GM23338 (cell line): ENCODE measurements around the gene COL6A1. TPM values are rescaled to one million over a fixed set of nuclear protein-coding genes. Genes with fewer than 3 reads are reported as not detected.
"Not testable (repeated sequence)": the region's sequence is repeated elsewhere in the genome, so short reads cannot be mapped to it uniquely, and the experiment has no call there.

Source experiments
- ATAC-seq: fragments of 200-7000 bp; cut with Tn5 transposase; 3 replicates; pipeline ENCODE4 v1.9.1; 2020
- DNase-seq: peaks from one replicate; pipeline ENCODE4 v3.0.0-alpha.2; 2015; ENCODE audit warnings: low spot score
- H2AFZ ChIP-seq: fragments of 200-600 bp; sonication (generic); 2 replicates; pipeline ENCODE4 v1.8.0; 2016; ENCODE audit warnings: antibody characterized with exemption, mild to moderate bottlenecking, moderate library complexity
- H3F3A ChIP-seq: fragments of 200-600 bp; sonication (generic); replicated peaks from 2 replicates; pipeline ENCODE4 v1.8.0; 2017; ENCODE audit warnings: antibody characterized with exemption, mixed run types, low read depth
- H3K27ac ChIP-seq: fragments of 200-600 bp; sonication (generic); 2 replicates; pipeline ENCODE4 v1.6.1; 2016; ENCODE audit warnings: low read depth
- H3K27me3 ChIP-seq: fragments of 200-600 bp; sonication (generic); 2 replicates; pipeline ENCODE4 v1.8.0; 2016; ENCODE audit warnings: mild to moderate bottlenecking, mixed run types, moderate library complexity; ENCODE audit not compliant: insufficient read depth
- H3K36me3 ChIP-seq: fragments of 200-600 bp; sonication (generic); 2 replicates; pipeline ENCODE4 v1.8.0; 2016; ENCODE audit warnings: mild to moderate bottlenecking; ENCODE audit not compliant: insufficient read depth
- H3K4me1 ChIP-seq: fragments of 200-600 bp; sonication (generic); 2 replicates; pipeline ENCODE4 v1.8.0; 2016; ENCODE audit warnings: mild to moderate bottlenecking, moderate library complexity; ENCODE audit not compliant: insufficient read depth
- H3K4me2 ChIP-seq: fragments of 200-600 bp; sonication (generic); 2 replicates; pipeline ENCODE4 v1.7.1; 2017; ENCODE audit warnings: mixed run types
- H3K4me3 ChIP-seq: fragments of 200-600 bp; sonication (generic); 2 replicates; pipeline ENCODE4 v1.6.1; 2016; ENCODE audit warnings: mixed run types
- H3K79me2 ChIP-seq: fragments of 200-600 bp; sonication (generic); replicated peaks from 2 replicates; pipeline ENCODE4 v1.8.0; 2017; ENCODE audit warnings: mild to moderate bottlenecking; ENCODE audit not compliant: insufficient read depth
- H3K9me2 ChIP-seq: fragments of 200-600 bp; sonication (generic); 2 replicates; pipeline ENCODE4 v1.8.0; 2017; ENCODE audit not compliant: insufficient read depth
- H4K20me1 ChIP-seq: fragments of 200-600 bp; sonication (generic); replicated peaks from 2 replicates; pipeline ENCODE4 v1.8.0; 2017; ENCODE audit warnings: mild to moderate bottlenecking; ENCODE audit not compliant: insufficient read depth
- H3K27ac Mint-ChIP-seq: 2 replicates; pipeline ENCODE4 v1.8.0; 2020; ENCODE audit warnings: inconsistent platforms, mild to moderate bottlenecking, moderate library complexity, mixed read lengths
- H3K27me3 Mint-ChIP-seq: 3 replicates; pipeline ENCODE4 v1.8.0; 2022; ENCODE audit warnings: low read depth, mild to moderate bottlenecking, moderate library complexity, mixed read lengths, inconsistent platforms; ENCODE audit not compliant: insufficient read depth, poor library complexity
- H3K36me3 Mint-ChIP-seq: 3 replicates; pipeline ENCODE4 v1.8.0; 2021; ENCODE audit warnings: low read depth, mild to moderate bottlenecking, inconsistent platforms, moderate library complexity, mixed read lengths
- H3K4me1 Mint-ChIP-seq: 3 replicates; pipeline ENCODE4 v1.8.0; 2020; ENCODE audit warnings: mild to moderate bottlenecking, inconsistent platforms, mixed read lengths
- H3K4me3 Mint-ChIP-seq: 3 replicates; pipeline ENCODE4 v1.8.0; 2021; ENCODE audit warnings: moderate library complexity, mild to moderate bottlenecking, inconsistent platforms, mixed read lengths
- H3K9me3 Mint-ChIP-seq: 3 replicates; pipeline ENCODE4 v1.8.0; 2020; ENCODE audit warnings: moderate library complexity, mild to moderate bottlenecking, inconsistent platforms, mixed read lengths
- CREB1 ChIP-seq: fragments of 250-450 bp; sonication (Bioruptor Pico); IDR thresholded peaks from 2 replicates; pipeline ENCODE4 v1.5.0; 2020; ENCODE audit warnings: low read depth, mild to moderate bottlenecking, moderate library complexity
- EZH2 ChIP-seq: fragments of 200-600 bp; sonication (generic); IDR thresholded peaks from one replicate; pipeline ENCODE4 v1.8.0; 2017; ENCODE audit warnings: antibody characterized with exemption, mild to moderate bottlenecking, low read depth; ENCODE audit not compliant: unreplicated experiment
- NANOG ChIP-seq: IDR thresholded peaks from 2 replicates; pipeline ENCODE4 v1.6.1; 2016; ENCODE audit warnings: antibody characterized with exemption, borderline replicate concordance
- POLR2AphosphoS5 ChIP-seq: IDR thresholded peaks from 2 replicates; pipeline ENCODE4 v1.6.1; 2016; ENCODE audit warnings: antibody characterized with exemption, low read depth
- STAT1 ChIP-seq: IDR thresholded peaks from one replicate; pipeline ENCODE4 v1.6.1; 2016; ENCODE audit warnings: antibody characterized with exemption; ENCODE audit not compliant: unreplicated experiment
- polyA plus RNA-seq: library from polyadenylated mRNA; unstranded; fragments of >200 nt; fragmentation: Nextera tagmentation; extraction: Ambion mirVana; gene quantifications from 2 replicates; pipeline ENCODE4 v1.2.1, GENCODE V29; 2016
- total RNA-seq: library from RNA; depleted of rRNA; stranded (reverse); fragments of >200 nt; shearing (Covaris generic); gene quantifications from 2 replicates; pipeline ENCODE4 v1.2.3, GENCODE V29; 2014
- TF ChIP-seq, protein P1 (sequence below): IDR thresholded peaks from one replicate; pipeline ENCODE4 v1.6.1; 2018; ENCODE audit warnings: antibody characterized with exemption; ENCODE audit not compliant: unreplicated experiment

Gene COL6A1
- total and polyA plus RNA-seq, 2 experiments from 2014 or later, result 76.0 to 180 TPM

GRCh38 chr21:46005081-46005480, 23.5 kb downstream of the COL6A1 start:
- ATAC-seq, result no peak

DNA sequence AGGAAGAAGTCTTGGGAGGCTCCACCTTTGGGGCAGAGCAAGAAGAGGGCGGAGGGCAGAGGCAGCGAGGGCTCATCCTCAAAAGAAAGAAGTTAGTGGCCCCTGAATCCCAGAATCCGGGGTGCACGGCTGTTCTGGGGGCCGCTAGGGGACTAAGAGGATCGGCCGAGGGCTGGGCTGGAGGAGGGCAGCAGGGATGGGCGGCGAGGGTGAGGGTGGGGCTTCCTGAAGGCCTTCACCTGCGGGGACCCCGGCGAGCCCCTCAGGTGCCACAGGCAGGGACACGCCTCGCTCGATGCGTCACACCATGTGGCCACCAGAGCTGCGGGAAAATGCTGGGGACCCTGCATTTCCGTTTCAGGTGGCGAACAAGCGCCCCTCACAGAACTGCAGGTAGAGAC, 23.9 kb downstream of the COL6A1 start:
- Histone ChIP-seq H3K4me3 (no peak overlapping the region), H3K9me2 (no peaks in the 10 kb centered on the region), H3K79me2 (no peaks in the 10 kb centered on the region), H2AFZ (no peak overlapping the region), H4K20me1 (no peaks in the 10 kb centered on the region; the same call in 1 of the 2 replicates), H3K36me3 (0 out of 2 replicates have a peak, but pooled peaks cover 6% of the 10 kb centered on the region), H3K27ac (no peak overlapping the region), H3K4me2 (no peak overlapping the region), H3F3A (no peaks in the 10 kb centered on the region), H3K27me3 (no peaks in the 10 kb centered on the region), H3K4me1 (no peaks in the 10 kb centered on the region)
- no peak for ATAC-seq
- no peaks in the 10 kb centered on the region for H3K4me1 Mint-ChIP-seq
- H3K27ac Mint-ChIP-seq, result no peak overlapping the region
- peaks cover 19% of the 10 kb centered on the region for H3K9me3 Mint-ChIP-seq
- TF ChIP-seq STAT1, result no peak
- H3K4me3 Mint-ChIP-seq, result no peak overlapping the region
- DNase-seq, result no peak
- peaks cover 3% of the 10 kb centered on the region for H3K27me3 Mint-ChIP-seq
- H3K36me3 Mint-ChIP-seq, result peaks cover 10% of the 10 kb centered on the region

More at GRCh38 chr21:46005081-46005480, 23.5 kb downstream of the COL6A1 start:
- Histone ChIP-seq H3K4me2 (no peak overlapping the region), H3K9me2 (no peaks in the 10 kb centered on the region), H3K36me3 (0 out of 2 replicates have a peak, but pooled peaks cover 6% of the 10 kb centered on the region), H3K4me1 (no peaks in the 10 kb centered on the region), H3K27ac (no peak overlapping the region), H3K79me2 (no peaks in the 10 kb centered on the region), H3F3A (no peaks in the 10 kb centered on the region), H3K4me3 (no peak overlapping the region), H4K20me1 (no peaks in the 10 kb centered on the region; the same call in 1 of the 2 replicates), H2AFZ (no peak overlapping the region), H3K27me3 (no peaks in the 10 kb centered on the region)
- Mint-ChIP-seq H3K9me3 (peaks cover 19% of the 10 kb centered on the region), H3K27ac (no peak overlapping the region), H3K36me3 (peaks cover 10% of the 10 kb centered on the region), H3K4me1 (no peaks in the 10 kb centered on the region), H3K27me3 (peaks cover 3% of the 10 kb centered on the region), H3K4me3 (no peak overlapping the region)
- DNase-seq, result no peak
- TF ChIP-seq NANOG, result no peak
- TF ChIP-seq EZH2, result no peak
- TF ChIP-seq, protein P1, sequence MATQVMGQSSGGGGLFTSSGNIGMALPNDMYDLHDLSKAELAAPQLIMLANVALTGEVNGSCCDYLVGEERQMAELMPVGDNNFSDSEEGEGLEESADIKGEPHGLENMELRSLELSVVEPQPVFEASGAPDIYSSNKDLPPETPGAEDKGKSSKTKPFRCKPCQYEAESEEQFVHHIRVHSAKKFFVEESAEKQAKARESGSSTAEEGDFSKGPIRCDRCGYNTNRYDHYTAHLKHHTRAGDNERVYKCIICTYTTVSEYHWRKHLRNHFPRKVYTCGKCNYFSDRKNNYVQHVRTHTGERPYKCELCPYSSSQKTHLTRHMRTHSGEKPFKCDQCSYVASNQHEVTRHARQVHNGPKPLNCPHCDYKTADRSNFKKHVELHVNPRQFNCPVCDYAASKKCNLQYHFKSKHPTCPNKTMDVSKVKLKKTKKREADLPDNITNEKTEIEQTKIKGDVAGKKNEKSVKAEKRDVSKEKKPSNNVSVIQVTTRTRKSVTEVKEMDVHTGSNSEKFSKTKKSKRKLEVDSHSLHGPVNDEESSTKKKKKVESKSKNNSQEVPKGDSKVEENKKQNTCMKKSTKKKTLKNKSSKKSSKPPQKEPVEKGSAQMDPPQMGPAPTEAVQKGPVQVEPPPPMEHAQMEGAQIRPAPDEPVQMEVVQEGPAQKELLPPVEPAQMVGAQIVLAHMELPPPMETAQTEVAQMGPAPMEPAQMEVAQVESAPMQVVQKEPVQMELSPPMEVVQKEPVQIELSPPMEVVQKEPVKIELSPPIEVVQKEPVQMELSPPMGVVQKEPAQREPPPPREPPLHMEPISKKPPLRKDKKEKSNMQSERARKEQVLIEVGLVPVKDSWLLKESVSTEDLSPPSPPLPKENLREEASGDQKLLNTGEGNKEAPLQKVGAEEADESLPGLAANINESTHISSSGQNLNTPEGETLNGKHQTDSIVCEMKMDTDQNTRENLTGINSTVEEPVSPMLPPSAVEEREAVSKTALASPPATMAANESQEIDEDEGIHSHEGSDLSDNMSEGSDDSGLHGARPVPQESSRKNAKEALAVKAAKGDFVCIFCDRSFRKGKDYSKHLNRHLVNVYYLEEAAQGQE, result no peak
- no peak for TF ChIP-seq CREB1
- TF ChIP-seq POLR2AphosphoS5, result no peak

- not testable (repeated sequence) for H3K4me3 ChIP-seq, H4K20me1 ChIP-seq, H3K27ac ChIP-seq, DNase-seq, H3K4me1 ChIP-seq, H2AFZ ChIP-seq, H3K36me3 Mint-ChIP-seq, H3K4me3 Mint-ChIP-seq, H3K79me2 ChIP-seq, H3K9me2 ChIP-seq, H3K36me3 ChIP-seq, ATAC-seq, H3K27ac Mint-ChIP-seq, H3K27me3 ChIP-seq, H3K27me3 Mint-ChIP-seq, H3K4me2 ChIP-seq, H3K4me1 Mint-ChIP-seq, H3F3A ChIP-seq
- H3K9me3 Mint-ChIP-seq, result peaks cover 19% of the 10 kb centered on the region
These were observed 24.4 kb downstream of the COL6A1 start for GRCh38 chr21:46005894-46006546.
